CD4-positive, alpha-beta memory T cell (primary cell): ENCODE data around the gene RXFP1. TPM values are rescaled to one million over a fixed set of nuclear protein-coding genes. Genes with fewer than 3 reads are reported as not detected.
A peak's percentile ranks its signal among the peaks of the same experiment; 100 is the strongest.

Experiments
- CTCF ChIA-PET: fragments of 350-600 bp; sonication (Branson Sonifier 250); formaldehyde crosslinking; loops from one replicate; lab custom pipeline; 2021; ENCODE audit warnings: inconsistent platforms; ENCODE audit not compliant: partially characterized antibody; lab: Charles Lee
- POLR2A ChIA-PET: fragments of 350-600 bp; sonication (Branson Sonifier 250); formaldehyde crosslinking; loops from one replicate; lab custom pipeline; 2021; ENCODE audit not compliant: partially characterized antibody; lab: Charles Lee
- DNase-seq, 5 donors: peaks; one replicate each; pipeline versions ENCODE4 v3.0.0 to v3.0.0-alpha.2; 2020 to 2022; ENCODE audit warnings: mixed read lengths in 1 of 5
- H3K27ac ChIP-seq: one replicate; pipeline ENCODE4 v1.7.0; 2013; ENCODE audit warnings: low read depth, low read length
- H3K27me3 ChIP-seq: 2 replicates; pipeline ENCODE4 v1.7.0; 2013; ENCODE audit warnings: mild to moderate bottlenecking, low read length, moderate library complexity; ENCODE audit not compliant: insufficient read depth
- H3K36me3 ChIP-seq: 2 replicates; pipeline ENCODE4 v1.7.0; 2013; ENCODE audit warnings: mild to moderate bottlenecking, low read length, moderate library complexity; ENCODE audit not compliant: insufficient read depth
- H3K4me1 ChIP-seq: 2 replicates; pipeline ENCODE4 v1.7.0; 2013; ENCODE audit warnings: mild to moderate bottlenecking, low read length, moderate library complexity; ENCODE audit not compliant: insufficient read depth
- H3K4me3 ChIP-seq, 2 donors: one replicate each; pipeline ENCODE4 v1.7.0; 2013; ENCODE audit warnings: low read length in 2 of 2, mild to moderate bottlenecking in 1 of 2
- H3K9me3 ChIP-seq, 2 donors: one replicate each; pipeline ENCODE4 v1.7.0; 2013; ENCODE audit warnings: low read length in 2 of 2, control low read depth in 1 of 2; ENCODE audit not compliant: control insufficient read depth in 1 of 2
- H3K27ac Mint-ChIP-seq, 7 donors: one replicate each; pipeline ENCODE4 v1.8.0; 2020 to 2021; ENCODE audit warnings: mixed read lengths in 7 of 7, mild to moderate bottlenecking in 6 of 7, inconsistent platforms in 3 of 7, moderate library complexity in 3 of 7
- H3K27me3 Mint-ChIP-seq, 2 donors: one replicate each; pipeline ENCODE4 v1.8.0; 2020 to 2021; ENCODE audit warnings: mixed read lengths in 2 of 2
- H3K36me3 Mint-ChIP-seq, 2 donors: one replicate each; pipeline ENCODE4 v1.8.0; 2020 to 2021; ENCODE audit warnings: mixed read lengths in 2 of 2, inconsistent platforms in 1 of 2, mild to moderate bottlenecking in 1 of 2
- H3K4me1 Mint-ChIP-seq, 4 donors: one replicate each; pipeline ENCODE4 v1.8.0; 2020 to 2021; ENCODE audit warnings: mixed read lengths in 4 of 4, mild to moderate bottlenecking in 1 of 4
- H3K4me3 Mint-ChIP-seq, 8 donors: one replicate each; pipeline ENCODE4 v1.8.0; 2020 to 2021; ENCODE audit warnings: mixed read lengths in 8 of 8, mild to moderate bottlenecking in 7 of 8, moderate library complexity in 6 of 8, inconsistent platforms in 3 of 8
- H3K9me3 Mint-ChIP-seq, 8 donors: one replicate each; pipeline ENCODE4 v1.8.0; 2020 to 2021; ENCODE audit warnings: mixed read lengths in 8 of 8, mild to moderate bottlenecking in 5 of 8, inconsistent platforms in 3 of 8, moderate library complexity in 1 of 8
- intact Hi-C: fragments of 100-400 bp; cut with micrococcal nuclease; formaldehyde crosslinking; loops from one replicate; pipeline ENCODE4 v1.15.1; 2023
- polyA plus RNA-seq, 2 donors: library from polyadenylated mRNA; unstranded; fragments of 300-500 nt; fragmentation: Illumina TruSeq; gene quantifications; one replicate each; pipeline ENCODE4 v1.2.3, GENCODE V29; 2021
- total RNA-seq, 2 experiments: library from RNA; stranded (reverse); gene quantifications; one replicate each; pipeline ENCODE4 v1.2.3, GENCODE V29; 2021

The RXFP1 gene
- total and polyA plus RNA-seq, 4 experiments from 2014 or later, result not detected

GRCh38 chr4:158597879-158598596 lies 76.4 kb downstream of the RXFP1 start:
- Mint-ChIP-seq H3K27ac (no peak overlapping the region), H3K4me1 (no peaks in the 10 kb centered on the region), H3K36me3 (no peaks in the 10 kb centered on the region), H3K4me3 (peak overlapping the region in 1 of 8 donors; percentile 52), H3K27me3 (peaks cover 8 to 16% of the 10 kb centered on the region in 2 donors), H3K9me3 (no peaks in the 10 kb centered on the region)
- ChIA-PET CTCF (no interaction called here), POLR2A (no interaction called here)
- Histone ChIP-seq H3K9me3 (no peaks in the 10 kb centered on the region), H3K27ac (no peak overlapping the region), H3K36me3 (no peaks in the 10 kb centered on the region), H3K27me3 (no peaks in the 10 kb centered on the region), H3K4me3 (no peak overlapping the region), H3K4me1 (no peaks in the 10 kb centered on the region)
- intact Hi-C loops, result no loop called here
- no peak for DNase-seq

- CTCF ChIA-PET, result no interaction called here
- no peak for DNase-seq
- POLR2A ChIA-PET, result no interaction called here
- no peak overlapping the region for H3K4me3 ChIP-seq
- no peaks in the 10 kb centered on the region for H3K36me3 ChIP-seq
- H3K27me3 ChIP-seq, result no peaks in the 10 kb centered on the region
- no peaks in the 10 kb centered on the region for H3K4me1 Mint-ChIP-seq
- no peak overlapping the region for H3K4me3 Mint-ChIP-seq
- no peak overlapping the region for H3K27ac ChIP-seq
- no peaks in the 10 kb centered on the region for H3K9me3 ChIP-seq
- H3K36me3 Mint-ChIP-seq, result no peaks in the 10 kb centered on the region
- H3K9me3 Mint-ChIP-seq, result no peaks in the 10 kb centered on the region
- intact Hi-C loops, result no loop called here
- no peak overlapping the region for H3K27ac Mint-ChIP-seq
- H3K27me3 Mint-ChIP-seq, result peaks cover 6 to 12% of the 10 kb centered on the region in 2 donors
- H3K4me1 ChIP-seq, result no peaks in the 10 kb centered on the region
Measured at GRCh38 chr4:158599150-158599549, 77.5 kb downstream of the RXFP1 start.

- H3K9me3 Mint-ChIP-seq, result no peaks in the 10 kb centered on the region
- no peaks in the 10 kb centered on the region for H3K9me3 ChIP-seq
- DNase-seq, result no peak
- ChIA-PET CTCF (no interaction called here), POLR2A (no interaction called here)
- no peak overlapping the region for H3K4me3 ChIP-seq
- intact Hi-C loops, result no loop called here
- no peaks in the 10 kb centered on the region for H3K4me1 ChIP-seq
- H3K4me3 Mint-ChIP-seq, result no peak overlapping the region
- H3K27ac Mint-ChIP-seq, result no peak overlapping the region
- no peaks in the 10 kb centered on the region for H3K4me1 Mint-ChIP-seq
- no peaks in the 10 kb centered on the region for H3K27me3 ChIP-seq
- H3K36me3 ChIP-seq, result no peaks in the 10 kb centered on the region
- no peak overlapping the region for H3K27ac ChIP-seq
- H3K36me3 Mint-ChIP-seq, result no peaks in the 10 kb centered on the region
- peaks cover 4 to 10% of the 10 kb centered on the region in 2 donors for H3K27me3 Mint-ChIP-seq
Measured at GRCh38 chr4:158599765-158600498, 78.2 kb downstream of the RXFP1 start.

GRCh38 chr4:158604369-158604768 lies 82.7 kb downstream of the RXFP1 start:
- Mint-ChIP-seq H3K27me3 (peaks cover 2 to 3% of the 10 kb centered on the region in 2 donors), H3K4me1 (peaks cover 0 to 3% (median under 1%) of the 10 kb centered on the region in 4 donors), H3K9me3 (peaks cover 0 to 4% (median 0%) of the 10 kb centered on the region in 8 donors), H3K4me3 (no peak overlapping the region), H3K27ac (no peak overlapping the region), H3K36me3 (no peaks in the 10 kb centered on the region)
- no peak overlapping the region for H3K27ac ChIP-seq
- H3K27me3 ChIP-seq, result no peaks in the 10 kb centered on the region
- H3K36me3 ChIP-seq, result no peaks in the 10 kb centered on the region
- POLR2A ChIA-PET, result no interaction called here
- H3K4me3 ChIP-seq, result no peak overlapping the region
- intact Hi-C loops, result no loop called here
- H3K9me3 ChIP-seq, result no peaks in the 10 kb centered on the region
- no peak for DNase-seq
- CTCF ChIA-PET, result no interaction called here
- no peaks in the 10 kb centered on the region for H3K4me1 ChIP-seq

- ChIA-PET CTCF (no interaction called here), POLR2A (no interaction called here)
- Histone ChIP-seq H3K4me3 (no peak overlapping the region), H3K36me3 (no peaks in the 10 kb centered on the region), H3K4me1 (no peaks in the 10 kb centered on the region), H3K27me3 (no peaks in the 10 kb centered on the region), H3K9me3 (no peaks in the 10 kb centered on the region), H3K27ac (no peak overlapping the region)
- no peak for DNase-seq
- Mint-ChIP-seq H3K9me3 (peaks cover 0 to 4% (median 0%) of the 10 kb centered on the region in 8 donors), H3K4me1 (peaks cover 0 to 8% (median 1%) of the 10 kb centered on the region in 4 donors), H3K27me3 (peaks cover 2 to 3% of the 10 kb centered on the region in 2 donors), H3K36me3 (no peaks in the 10 kb centered on the region), H3K27ac (no peak overlapping the region), H3K4me3 (no peak overlapping the region)
- intact Hi-C loops, result no loop called here
Measured at GRCh38 chr4:158605393-158605792, 83.7 kb downstream of the RXFP1 start.

- DNase-seq, result no peak
- H3K27ac Mint-ChIP-seq, result no peak overlapping the region
- ChIA-PET POLR2A (no interaction called here), CTCF (no interaction called here)
- H3K36me3 Mint-ChIP-seq, result no peaks in the 10 kb centered on the region
- Histone ChIP-seq H3K9me3 (no peaks in the 10 kb centered on the region), H3K4me1 (no peaks in the 10 kb centered on the region), H3K4me3 (no peak overlapping the region), H3K36me3 (no peaks in the 10 kb centered on the region), H3K27ac (no peak overlapping the region), H3K27me3 (no peaks in the 10 kb centered on the region)
- peaks cover 0 to 8% (median 1%) of the 10 kb centered on the region in 4 donors for H3K4me1 Mint-ChIP-seq
- H3K27me3 Mint-ChIP-seq, result peaks cover 0 to 1% of the 10 kb centered on the region in 2 donors
- no peak overlapping the region for H3K4me3 Mint-ChIP-seq
- H3K9me3 Mint-ChIP-seq, result peaks cover 0 to 4% (median 0%) of the 10 kb centered on the region in 8 donors
- intact Hi-C loops, result no loop called here
Measured at GRCh38 chr4:158606969-158607368, 85.3 kb downstream of the RXFP1 start.

GRCh38 chr4:158609116-158609515 lies 87.4 kb downstream of the RXFP1 start:
- Histone ChIP-seq H3K9me3 (no peaks in the 10 kb centered on the region), H3K4me3 (no peak overlapping the region), H3K4me1 (no peaks in the 10 kb centered on the region), H3K27ac (no peak overlapping the region), H3K36me3 (no peaks in the 10 kb centered on the region), H3K27me3 (no peaks in the 10 kb centered on the region)
- H3K27me3 Mint-ChIP-seq, result peaks cover 0 to 10% of the 10 kb centered on the region in 2 donors
- H3K27ac Mint-ChIP-seq, result no peak overlapping the region
- peaks cover 0 to 4% (median 0%) of the 10 kb centered on the region in 8 donors for H3K9me3 Mint-ChIP-seq
- ChIA-PET POLR2A (no interaction called here), CTCF (no interaction called here)
- no peaks in the 10 kb centered on the region for H3K36me3 Mint-ChIP-seq
- intact Hi-C loops, result no loop called here
- peak overlapping the region in 1 of 8 donors; percentile 23 for H3K4me3 Mint-ChIP-seq
- H3K4me1 Mint-ChIP-seq, result peaks cover 0 to 8% (median 1%) of the 10 kb centered on the region in 4 donors
- DNase-seq, result no peak
